Right cardiac atrium (tissue), 5 donors: Measurements from ENCODE around the gene HAGH. TPM values are rescaled to one million over a fixed set of nuclear protein-coding genes. Genes with fewer than 3 reads are reported as not detected.

ENCODE experiments used
- polyA plus RNA-seq: library from polyadenylated mRNA; stranded (reverse); fragments of 200-250 nt; gene quantifications from one replicate; pipeline ENCODE4 v1.2.3, GENCODE V29; 2013
- total RNA-seq, 4 donors: library from RNA; stranded (reverse); fragmentation: NEBNext Ultra II Directional; extraction: Animal tissue kit (Norgen Biotek cat#: 25700); gene quantifications; one replicate each; pipeline ENCODE4 v1.2.1, GENCODE V29; 2021
- donor health status: healthy with polysubstance abuse.
- donor health status: DM: no; HTN: yes; CAD: no.
- donor health status: DM: no; HTN: no; CAD: no.
- donor health status: DM: no; HTN: yes; CAD: no; lungs with severe emphysema.
- donor health status: DM: yes; HTN: yes; CAD: no.

HAGH gene
- total and polyA plus RNA-seq, 5 donors, result 123 to 224 (median 145) TPM

Other genes starting within 250 kb of the HAGH start
- gene IFT140, start 214.8 kb downstream of the HAGH start, total RNA-seq, result 10 to 100 TPM in 3 of 4 donors, 1 to 10 TPM in 1; 9.7 to 14.2 (median 13.0) TPM
- 7.4 TPM for gene IFT140, start 214.8 kb downstream of the HAGH start, polyA plus RNA-seq
- gene CRAMP1, start 214.5 kb downstream of the HAGH start, total RNA-seq, result 10 to 100 TPM; 11.0 to 18.4 (median 13.7) TPM
- gene CRAMP1, start 214.5 kb downstream of the HAGH start, polyA plus RNA-seq, result 7.1 TPM
- 10 to 100 TPM; 18.5 to 38.3 (median 25.3) TPM for gene JPT2, start 148.5 kb downstream of the HAGH start, total RNA-seq
- 11.9 TPM for gene JPT2, start 148.5 kb downstream of the HAGH start, polyA plus RNA-seq
- gene MAPK8IP3, start 120.6 kb downstream of the HAGH start, total RNA-seq, result 10 to 100 TPM; 71.1 to 87.6 (median 79.8) TPM
- gene MAPK8IP3, start 120.6 kb downstream of the HAGH start, polyA plus RNA-seq, result 69.3 TPM
- gene NME3, start 55.3 kb downstream of the HAGH start, total RNA-seq, result 10 to 100 TPM; 36.5 to 55.4 (median 47.4) TPM
- gene NME3, start 55.3 kb downstream of the HAGH start, polyA plus RNA-seq, result 75.2 TPM
- gene EME2, start 54.0 kb downstream of the HAGH start, total RNA-seq, result 10 to 100 TPM in 2 of 4 donors, 1 to 10 TPM in 2; 8.1 to 11.3 (median 9.8) TPM
- gene EME2, start 54.0 kb downstream of the HAGH start, polyA plus RNA-seq, result 6.3 TPM
- 10 to 100 TPM; 53.3 to 80.0 (median 69.1) TPM for gene MRPS34, start 53.7 kb downstream of the HAGH start, total RNA-seq
- 91.4 TPM for gene MRPS34, start 53.7 kb downstream of the HAGH start, polyA plus RNA-seq
- 10 to 100 TPM; 24.5 to 41.3 (median 34.1) TPM for gene SPSB3, start 44.3 kb downstream of the HAGH start, total RNA-seq
- 51.8 TPM for gene SPSB3, start 44.3 kb downstream of the HAGH start, polyA plus RNA-seq
- gene NUBP2, start 43.9 kb downstream of the HAGH start, total RNA-seq, result 10 to 100 TPM; 33.1 to 39.1 (median 35.9) TPM
- gene NUBP2, start 43.9 kb downstream of the HAGH start, polyA plus RNA-seq, result 45.3 TPM
- not detected for gene IGFALS, start 33.1 kb downstream of the HAGH start, total RNA-seq
- gene IGFALS, start 33.1 kb downstream of the HAGH start, polyA plus RNA-seq, result 0.05 TPM
- gene FAHD1, start 381 bp upstream of the HAGH start, total RNA-seq, result 10 to 100 TPM; 18.8 to 26.5 (median 22.6) TPM
- 46.4 TPM for gene FAHD1, start 381 bp upstream of the HAGH start, polyA plus RNA-seq
- not detected for gene MEIOB, start 45.3 kb upstream of the HAGH start, total RNA-seq
- not detected for gene MEIOB, start 45.3 kb upstream of the HAGH start, polyA plus RNA-seq
- gene HS3ST6, start 91.6 kb upstream of the HAGH start, total RNA-seq, result not detected
- gene HS3ST6, start 91.6 kb upstream of the HAGH start, polyA plus RNA-seq, result not detected
- 10 to 100 TPM; 18.0 to 34.0 (median 26.2) TPM for gene MSRB1, start 116.4 kb upstream of the HAGH start, total RNA-seq
- gene MSRB1, start 116.4 kb upstream of the HAGH start, polyA plus RNA-seq, result 39.2 TPM
- 10 to 100 TPM; 21.1 to 47.2 (median 24.2) TPM for gene RPL3L, start 127.9 kb upstream of the HAGH start, total RNA-seq
- 37.3 TPM for gene RPL3L, start 127.9 kb upstream of the HAGH start, polyA plus RNA-seq
- gene NDUFB10, start 132.7 kb upstream of the HAGH start, total RNA-seq, result 100 to 1,000 TPM; 397 to 535 (median 467) TPM
- 1,316 TPM for gene NDUFB10, start 132.7 kb upstream of the HAGH start, polyA plus RNA-seq
- 1,000 to 10,000 TPM in 3 of 4 donors, 100 to 1,000 TPM in 1; 947 to 1,371 (median 1,063) TPM for gene RPS2, start 138.0 kb upstream of the HAGH start, total RNA-seq
- 1,244 TPM for gene RPS2, start 138.0 kb upstream of the HAGH start, polyA plus RNA-seq
- not detected for gene RNF151, start 140.0 kb upstream of the HAGH start, total RNA-seq
- not detected for gene RNF151, start 140.0 kb upstream of the HAGH start, polyA plus RNA-seq
- gene TBL3, start 145.2 kb upstream of the HAGH start, total RNA-seq, result 10 to 100 TPM; 19.0 to 22.8 (median 19.7) TPM
- gene TBL3, start 145.2 kb upstream of the HAGH start, polyA plus RNA-seq, result 39.6 TPM
- not detected for gene NOXO1, start 154.6 kb upstream of the HAGH start, total RNA-seq
- gene NOXO1, start 154.6 kb upstream of the HAGH start, polyA plus RNA-seq, result 0.29 TPM
- gene GFER, start 157.4 kb upstream of the HAGH start, total RNA-seq, result 10 to 100 TPM; 19.6 to 25.7 (median 22.2) TPM
- 31.7 TPM for gene GFER, start 157.4 kb upstream of the HAGH start, polyA plus RNA-seq
- 1 to 10 TPM in 1 of 4 donors, under 1 TPM in 3; 0.57 to 1.0 (median 0.68) TPM for gene SYNGR3, start 163.1 kb upstream of the HAGH start, total RNA-seq
- gene SYNGR3, start 163.1 kb upstream of the HAGH start, polyA plus RNA-seq, result 1.4 TPM
- gene ZNF598, start 183.0 kb upstream of the HAGH start, total RNA-seq, result 10 to 100 TPM; 16.8 to 20.5 (median 17.5) TPM
- 14.0 TPM for gene ZNF598, start 183.0 kb upstream of the HAGH start, polyA plus RNA-seq
- not detected for gene NPW, start 193.0 kb upstream of the HAGH start, total RNA-seq
- gene NPW, start 193.0 kb upstream of the HAGH start, polyA plus RNA-seq, result not detected
- gene NHERF2, start 200.1 kb upstream of the HAGH start, total RNA-seq, result 100 to 1,000 TPM; 131 to 257 (median 158) TPM
- 228 TPM for gene NHERF2, start 200.1 kb upstream of the HAGH start, polyA plus RNA-seq
- gene NTHL1, start 221.0 kb upstream of the HAGH start, total RNA-seq, result 10 to 100 TPM in 3 of 4 donors, 1 to 10 TPM in 1; 4.3 to 14.0 (median 12.5) TPM
- gene NTHL1, start 221.0 kb upstream of the HAGH start, polyA plus RNA-seq, result 21.3 TPM
- 10 to 100 TPM; 67.3 to 72.4 (median 69.4) TPM for gene TSC2, start 221.2 kb upstream of the HAGH start, total RNA-seq
- 34.7 TPM for gene TSC2, start 221.2 kb upstream of the HAGH start, polyA plus RNA-seq